Esophagus muscularis mucosa (tissue), 4 donors: ENCODE measurements around the gene LMF2. TPM values are rescaled to one million over a fixed set of nuclear protein-coding genes. Genes with fewer than 3 reads are reported as not detected.
A peak's percentile ranks its signal among the peaks of the same experiment; 100 is the strongest.

ENCODE experiments used
- DNase-seq: peaks from one replicate; pipeline ENCODE4 v3.0.0-alpha.2; 2017; ENCODE audit errors: extremely low spot score
- H3K27ac ChIP-seq, 4 donors: fragments of 200-600 bp; sonication (generic); replicated peaks in 1 of 4; 1 replicate in 3 of 4; 2 replicates in 1 of 4; pipeline ENCODE4 v1.5.1; 2016 to 2019; ENCODE audit warnings: mild to moderate bottlenecking in 1 of 4
- H3K27me3 ChIP-seq, 4 donors: fragments of 200-600 bp; sonication (generic); one replicate each; pipeline versions ENCODE4 v1.5.1 to v1.6.0; 2016 to 2019
- H3K36me3 ChIP-seq, 4 donors: fragments of 200-600 bp; sonication (generic); one replicate each; pipeline ENCODE4 v1.5.1; 2016 to 2019
- H3K4me1 ChIP-seq, 4 donors: fragments of 200-600 bp; sonication (generic); one replicate each; pipeline ENCODE4 v1.5.1; 2016 to 2019
- H3K4me3 ChIP-seq, 4 donors: fragments of 200-600 bp; sonication (generic); 1 replicate in 2 of 4; 2 replicates in 2 of 4; pipeline ENCODE4 v1.5.1; 2016 to 2019; ENCODE audit warnings: mild to moderate bottlenecking in 4 of 4, moderate library complexity in 1 of 4
- H3K9me3 ChIP-seq, 4 donors: fragments of 200-600 bp; sonication (generic); 1 replicate in 3 of 4; 2 replicates in 1 of 4; pipeline ENCODE4 v1.5.1; 2016 to 2019
- EP300 ChIP-seq: sonication (generic); formaldehyde crosslinking; IDR thresholded peaks from one replicate; pipeline ENCODE4 v1.6.1; 2017; ENCODE audit warnings: antibody characterized with exemption
- POLR2A ChIP-seq: fragments of 450-650 bp; IDR thresholded peaks from one replicate; pipeline ENCODE4 v1.6.1; 2017; ENCODE audit warnings: antibody characterized with exemption, moderate library complexity, mild to moderate bottlenecking, low read depth
- POLR2AphosphoS5 ChIP-seq, 2 donors: sonication (generic); formaldehyde crosslinking; IDR thresholded peaks; one replicate each; pipeline ENCODE4 v1.6.1; 2017; ENCODE audit warnings: antibody characterized with exemption in 2 of 2
- WGBS: methylation state at CpG from one replicate; pipeline ENCODE4 v1.1.5; 2018; 5-methylcytosine and 5-hydroxymethylcytosine counted together
- intact Hi-C: fragments of 100-400 bp; cut with DNase I; formaldehyde crosslinking; loops from one replicate; pipeline ENCODE4 v1.15.1; 2023
- total RNA-seq, 4 donors: library from RNA; depleted of rRNA; stranded (reverse); fragments of >200 nt; gene quantifications; one replicate each; pipeline versions ENCODE4 v1.1.0 to v1.2.1, GENCODE V29; 2016
- TF ChIP-seq, protein P1 (sequence below), 3 experiments: fragments of 200-600 bp in 2 of 3; fragments of 450-650 bp in 1 of 3; sonication (generic) in 2 of 3; IDR thresholded peaks; one replicate each; pipeline ENCODE4 v1.5.1; 2017 to 2019; ENCODE audit warnings: antibody characterized with exemption in 3 of 3, mild to moderate bottlenecking in 2 of 3, moderate library complexity in 1 of 3

The LMF2 gene
- total RNA-seq, 4 donors from 2014 or later: 34.9 to 67.1 (median 46.8) TPM

DNA sequence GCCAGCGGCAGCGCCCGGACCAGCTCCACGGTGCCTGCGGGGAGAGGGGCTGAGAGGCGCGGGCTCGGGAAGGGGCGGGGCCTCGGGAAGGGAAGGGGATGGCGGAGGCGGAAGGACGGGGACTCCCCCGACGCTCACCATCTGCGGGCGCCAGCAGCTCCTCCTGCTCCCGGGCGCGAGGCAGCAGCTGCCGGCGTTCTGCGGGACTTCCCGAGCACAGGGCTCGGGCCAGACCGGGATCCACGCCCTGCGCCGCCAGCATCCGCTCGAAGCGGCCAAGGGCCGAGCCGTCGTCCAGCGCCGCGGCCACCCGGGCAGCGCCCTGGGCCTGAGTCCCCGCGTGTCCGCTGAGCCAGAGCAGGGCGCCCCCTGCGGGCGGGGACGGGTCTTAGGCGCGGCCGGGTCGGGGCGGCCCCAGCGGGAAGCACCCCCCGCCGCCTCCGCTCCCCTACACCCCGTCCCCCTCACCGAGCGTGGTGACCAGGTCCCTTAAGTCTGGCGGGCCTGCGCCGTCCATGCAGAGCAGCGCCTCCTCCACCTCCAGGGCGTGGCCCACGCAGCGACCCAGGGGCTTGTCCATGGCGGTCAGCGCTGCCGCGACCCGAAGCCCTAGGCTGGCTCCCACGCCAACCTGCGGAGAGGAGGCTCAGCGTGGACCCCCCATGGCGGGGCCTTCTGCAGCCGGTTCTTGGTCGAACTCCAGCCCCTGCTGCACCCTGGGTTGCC lies 18.8 kb upstream of the LMF2 start:
- peaks cover 32 to 69% (median 61%) of the 10 kb centered on the region in 4 donors for H3K4me1 ChIP-seq
- H3K27me3 ChIP-seq: peaks cover 6 to 23% (median 10%) of the 10 kb centered on the region in 4 donors
- intact Hi-C loops: loop anchor here (5.0 kb wide), 1 partner anchor 56 kb away; the partner anchor contains the start of gene CHKB
- no peak for DNase-seq
- H3K36me3 ChIP-seq: peaks cover 14 to 30% (median 29%) of the 10 kb centered on the region in 4 donors
- TF ChIP-seq, protein P1, sequence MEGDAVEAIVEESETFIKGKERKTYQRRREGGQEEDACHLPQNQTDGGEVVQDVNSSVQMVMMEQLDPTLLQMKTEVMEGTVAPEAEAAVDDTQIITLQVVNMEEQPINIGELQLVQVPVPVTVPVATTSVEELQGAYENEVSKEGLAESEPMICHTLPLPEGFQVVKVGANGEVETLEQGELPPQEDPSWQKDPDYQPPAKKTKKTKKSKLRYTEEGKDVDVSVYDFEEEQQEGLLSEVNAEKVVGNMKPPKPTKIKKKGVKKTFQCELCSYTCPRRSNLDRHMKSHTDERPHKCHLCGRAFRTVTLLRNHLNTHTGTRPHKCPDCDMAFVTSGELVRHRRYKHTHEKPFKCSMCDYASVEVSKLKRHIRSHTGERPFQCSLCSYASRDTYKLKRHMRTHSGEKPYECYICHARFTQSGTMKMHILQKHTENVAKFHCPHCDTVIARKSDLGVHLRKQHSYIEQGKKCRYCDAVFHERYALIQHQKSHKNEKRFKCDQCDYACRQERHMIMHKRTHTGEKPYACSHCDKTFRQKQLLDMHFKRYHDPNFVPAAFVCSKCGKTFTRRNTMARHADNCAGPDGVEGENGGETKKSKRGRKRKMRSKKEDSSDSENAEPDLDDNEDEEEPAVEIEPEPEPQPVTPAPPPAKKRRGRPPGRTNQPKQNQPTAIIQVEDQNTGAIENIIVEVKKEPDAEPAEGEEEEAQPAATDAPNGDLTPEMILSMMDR (IDR thresholded peaks at IDR 0.05): peak; percentile 59 to 71 (median 66)
- TF ChIP-seq POLR2A: no peak
- no peak for TF ChIP-seq POLR2AphosphoS5 (IDR thresholded peaks at IDR 0.05)
- TF ChIP-seq EP300: no peak
- 3% methylated on average over 17 of the region's 77 CpGs for WGBS
- peak overlapping the region; percentile 88 to 93 (median 90) for H3K27ac ChIP-seq
- no peaks in the 10 kb centered on the region for H3K9me3 ChIP-seq
- H3K4me3 ChIP-seq: peak overlapping the region; percentile 64 to 75 (median 68)

DNA sequence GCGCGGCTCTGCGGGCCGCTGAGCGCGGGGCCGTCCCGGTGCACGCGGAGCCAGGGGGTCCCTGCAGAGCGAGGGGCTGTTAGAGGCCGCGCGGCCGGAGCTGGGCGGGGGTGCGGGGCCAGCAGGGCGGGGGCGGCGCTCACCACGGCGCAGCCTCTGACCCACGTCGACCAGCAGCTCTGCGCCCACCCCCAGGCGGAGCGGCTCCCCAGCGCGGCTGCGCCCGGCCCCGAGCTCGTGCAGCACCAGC lies 18.3 kb upstream of the LMF2 start:
- Histone ChIP-seq H3K36me3 (peaks cover 19 to 34% (median 34%) of the 10 kb centered on the region in 4 donors), H3K9me3 (no peaks in the 10 kb centered on the region), H3K27me3 (peaks cover 2 to 18% (median 7%) of the 10 kb centered on the region in 4 donors), H3K27ac (peak overlapping the region; percentile 88 to 93 (median 90)), H3K4me3 (peak overlapping the region; percentile 64 to 75 (median 68)), H3K4me1 (peaks cover 27 to 64% (median 56%) of the 10 kb centered on the region in 4 donors)
- TF ChIP-seq, protein P1 (IDR thresholded peaks at IDR 0.05): no peak
- TF ChIP-seq POLR2A: no peak
- TF ChIP-seq POLR2AphosphoS5 (IDR thresholded peaks at IDR 0.05): no peak
- TF ChIP-seq EP300: no peak
- intact Hi-C loops: loop anchor here (2.0 to 5.0 kb wide), 2 partner anchors 17 to 57 kb away; partner anchors contain the start of genes CHKB and NCAPH2
- no CpG with 5 or more reads among the region's 33 CpGs for WGBS
- no peak for DNase-seq

DNA sequence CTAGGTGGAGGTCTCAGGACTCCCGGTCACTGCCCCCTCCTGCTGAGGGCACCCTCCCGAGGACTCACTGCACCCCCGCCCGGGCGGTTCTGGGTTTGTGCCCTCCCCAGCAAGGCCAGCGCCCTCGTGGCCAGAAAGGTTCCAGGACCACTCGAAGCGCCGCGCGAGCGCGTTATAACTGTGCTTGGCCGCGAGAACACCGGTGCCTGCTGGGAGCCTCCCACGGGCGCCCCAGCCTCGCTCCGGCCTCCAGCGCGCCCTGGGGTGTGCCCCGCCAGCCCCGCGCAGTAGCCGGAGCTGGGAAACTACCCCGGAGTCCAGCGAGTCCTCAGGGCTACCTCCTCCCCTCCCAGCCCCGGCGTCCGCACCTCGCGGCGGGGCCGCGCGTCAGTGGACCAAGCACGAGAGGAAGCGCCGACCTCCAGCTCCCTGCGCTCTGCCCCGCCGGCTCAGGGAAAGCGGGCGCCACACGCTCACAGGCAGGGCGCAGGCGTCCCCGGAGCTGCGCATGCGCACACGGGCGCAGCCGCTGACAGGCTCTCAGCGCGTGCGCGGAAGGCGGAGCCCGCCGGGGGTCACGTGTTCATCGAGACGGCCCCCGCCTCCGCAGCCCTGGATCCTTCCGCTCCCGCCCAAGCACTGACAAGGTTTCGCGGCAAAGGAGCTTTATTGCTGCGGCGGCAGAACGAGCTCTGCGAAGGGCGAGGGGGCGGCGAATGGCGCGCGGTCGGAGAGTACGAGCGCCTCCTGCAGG lies 17.8 kb upstream of the LMF2 start, which contains the start of gene SCO2:
TSS of gene SCO2 (minus strand) at position 495 of the 754 bp plus-strand sequence. CDS start 1,187 bp downstream, outside the sequence.
- intact Hi-C loops: loop anchor here (2.0 to 5.0 kb wide), 2 partner anchors 16 to 57 kb away; partner anchors contain the start of genes CHKB and NCAPH2
- peaks cover 22 to 59% (median 51%) of the 10 kb centered on the region in 4 donors for H3K4me1 ChIP-seq
- WGBS: 0% methylated on average over 44 of the region's 84 CpGs

DNA sequence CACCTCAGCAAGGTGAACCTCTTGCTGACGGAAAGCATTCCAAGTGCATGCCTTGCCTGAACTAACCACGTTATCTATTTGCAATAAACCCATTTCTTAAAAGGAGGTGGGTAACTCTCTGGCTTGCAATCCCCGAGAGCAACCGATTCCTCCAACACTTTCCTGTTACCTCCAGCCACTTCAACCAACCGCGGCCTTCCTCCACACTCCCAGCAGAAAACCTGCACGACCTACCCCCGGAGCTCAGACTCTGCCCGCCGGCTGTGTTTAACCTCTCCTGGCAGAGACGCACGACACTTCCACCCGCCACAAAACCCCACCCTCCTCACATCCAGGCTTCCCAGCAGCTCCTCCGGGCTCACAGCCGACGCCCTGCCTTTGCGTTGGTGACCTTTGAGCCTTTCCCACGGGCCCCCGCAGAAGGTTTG lies 17.2 kb upstream of the LMF2 start:
- Histone ChIP-seq H3K9me3 (no peaks in the 10 kb centered on the region), H3K4me3 (peak overlapping the region; percentile 64 to 75 (median 68)), H3K27ac (peak overlapping the region; percentile 88 to 93 (median 90)), H3K4me1 (peaks cover 21 to 54% (median 45%) of the 10 kb centered on the region in 4 donors), H3K27me3 (peaks cover 0 to 7% (median 0%) of the 10 kb centered on the region in 4 donors), H3K36me3 (peaks cover 21 to 45% (median 44%) of the 10 kb centered on the region in 4 donors)
- intact Hi-C loops: loop anchor here (2.0 to 5.0 kb wide), 2 partner anchors 16 to 58 kb away; partner anchors contain the start of genes CHKB and NCAPH2
- 4% methylated on average over 16 of the region's 19 CpGs for WGBS
- DNase-seq: no peak
- no peak for TF ChIP-seq POLR2A
- no peak for TF ChIP-seq EP300
- no peak for TF ChIP-seq POLR2AphosphoS5 (IDR thresholded peaks at IDR 0.05)
- TF ChIP-seq, protein P1 (IDR thresholded peaks at IDR 0.05): no peak

More for the DNA sequence above, 17.8 kb upstream of the LMF2 start, which contains the start of gene SCO2:
- H3K27ac ChIP-seq: peak within 1 kb of the TSS; percentile 88 to 93 (median 90)
- peaks cover 0 to 13% (median 5%) of the 10 kb centered on the region in 4 donors for H3K27me3 ChIP-seq
- TF ChIP-seq POLR2AphosphoS5 (IDR thresholded peaks at IDR 0.05): peak; percentile 92 to 96
- TF ChIP-seq POLR2A: peak; percentile 18
- TF ChIP-seq, protein P1 (IDR thresholded peaks at IDR 0.05): peak; percentile 36 to 54 (median 43)
- TF ChIP-seq EP300: no peak
- no peaks in the 10 kb centered on the region for H3K9me3 ChIP-seq
- H3K4me3 ChIP-seq: peak within 1 kb of the TSS; percentile 64 to 75 (median 68)
- peak; percentile 99 for DNase-seq
- peaks cover 21 to 39% (median 38%) of the 10 kb centered on the region in 4 donors for H3K36me3 ChIP-seq
